ENCODE results near the gene SH3BP1.

GRCh38 chr22:37701141-37701786, 61.8 kb downstream of the SH3BP1 start:
- TF ChIP-seq CTCF (IDR thresholded peaks at IDR 0.05) (no peak), POLR2A (IDR thresholded peaks at IDR 0.05) (no peak)

Data from right lobe of liver (tissue), 4 donors.